Renal pelvis (tissue), 12 donors: ENCODE data around the gene GARIN5B. TPM values are rescaled to one million over a fixed set of nuclear protein-coding genes. Genes with fewer than 3 reads are reported as not detected.
"Not testable (repeated sequence)": the region's sequence is repeated elsewhere in the genome, so short reads cannot be mapped to it uniquely, and the experiment has no call there.

Experiments
- DNase-seq: peaks from one replicate; pipeline ENCODE4 v3.0.0-alpha.2; 2013
- long read RNA-seq, 16 experiments: transcript quantifications; one replicate each; lab custom pipeline, GENCODE V29; 2026
- polyA plus RNA-seq, 3 donors: library from polyadenylated mRNA; unstranded; fragments of 120-200 nt; gene quantifications; one replicate each; pipeline ENCODE4 v1.2.1, GENCODE V29; 2013; ENCODE audit not compliant: insufficient read length in 3 of 3

The GARIN5B gene
- polyA plus RNA-seq: under 1 TPM; 0.13 to 0.31 (median 0.14) TPM
- long read RNA-seq, donor 1: 0 reads
- long read RNA-seq, donor 2: 0 reads
- long read RNA-seq, donor 3: 0 reads
- long read RNA-seq, donor 4: 0 reads
- long read RNA-seq, donor 5: 0 reads
- long read RNA-seq, donor 6: 0 reads
- long read RNA-seq, donor 7: 0 reads
- long read RNA-seq, donor 8: 0 reads
- long read RNA-seq, donor 9: 0 reads
- long read RNA-seq, donor 10: 0 reads
- long read RNA-seq, donor 11: 0 reads
- long read RNA-seq, donor 12: 0 reads
- long read RNA-seq, donor 13: 0 reads
- long read RNA-seq, donor 14: 0 reads
- long read RNA-seq, donor 15: 0 reads
- long read RNA-seq, donor 16: 0 reads

DNA sequence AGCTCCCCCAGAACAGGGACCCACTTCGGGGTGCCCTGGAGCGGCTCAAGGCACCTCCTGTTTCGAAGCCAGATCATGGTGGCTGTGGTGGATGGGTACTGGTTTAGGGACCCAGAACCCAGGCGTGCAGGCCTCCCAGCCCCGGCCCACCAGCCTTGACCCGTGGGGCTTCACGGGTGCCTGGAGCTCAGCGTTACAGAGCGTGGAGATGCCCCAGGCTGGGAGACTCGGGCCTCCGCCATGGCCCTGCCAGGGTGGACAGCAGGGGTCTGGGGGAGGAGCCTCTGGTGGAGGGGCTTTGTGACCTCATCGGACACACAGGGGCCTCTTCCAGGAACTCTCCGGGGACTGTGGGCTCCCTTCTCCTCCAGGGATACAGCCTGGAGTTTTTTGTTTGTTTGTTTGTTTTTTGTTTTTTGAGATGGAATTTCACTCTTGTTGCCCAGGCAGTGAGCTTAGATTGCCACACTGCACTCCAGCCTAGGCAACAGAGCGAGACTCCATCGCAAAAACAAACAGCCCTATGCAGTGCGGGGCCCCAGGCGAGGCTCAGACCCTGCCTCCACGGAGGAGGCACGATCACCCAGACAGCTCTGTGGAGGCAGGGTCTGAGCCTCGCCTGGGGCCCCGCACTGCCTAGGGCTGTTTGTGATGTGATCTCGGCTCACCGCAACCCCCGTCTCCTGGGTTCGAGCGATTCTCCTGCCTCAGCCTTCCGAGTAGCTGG is at the start of gene GARIN5B:
TSS of gene GARIN5B (minus strand) at position 271 of the 727 bp plus-strand sequence. CDS start at position 77, 194 bp downstream.
- DNase-seq: no peak

GRCh38 chr19:55410168-55410567 is 47.1 kb upstream of the GARIN5B start:
- DNase-seq: no peak

DNA sequence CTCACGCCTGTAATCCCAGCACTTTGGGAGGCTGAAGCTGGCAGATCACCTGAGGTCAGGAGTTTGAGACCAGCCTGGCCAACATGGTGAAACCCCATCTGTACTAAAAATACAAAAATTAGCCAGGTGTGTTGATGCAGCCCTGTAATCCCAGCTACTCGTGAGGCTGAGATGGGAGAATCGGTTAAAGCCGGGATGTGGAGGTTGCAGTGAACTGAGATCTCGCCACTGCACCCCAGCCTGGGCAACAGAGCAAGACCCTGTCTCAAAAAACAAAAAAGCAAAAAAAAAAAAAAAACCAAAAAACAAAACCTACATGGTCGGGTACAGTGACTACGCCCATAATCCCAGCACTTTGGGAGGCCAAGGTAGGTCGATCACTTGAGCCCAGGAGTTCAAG is 46.1 kb upstream of the GARIN5B start:
- not testable (repeated sequence) for DNase-seq

- no peak for DNase-seq
Observed at GRCh38 chr19:55408533-55408872, 45.4 kb upstream of the GARIN5B start.

DNA sequence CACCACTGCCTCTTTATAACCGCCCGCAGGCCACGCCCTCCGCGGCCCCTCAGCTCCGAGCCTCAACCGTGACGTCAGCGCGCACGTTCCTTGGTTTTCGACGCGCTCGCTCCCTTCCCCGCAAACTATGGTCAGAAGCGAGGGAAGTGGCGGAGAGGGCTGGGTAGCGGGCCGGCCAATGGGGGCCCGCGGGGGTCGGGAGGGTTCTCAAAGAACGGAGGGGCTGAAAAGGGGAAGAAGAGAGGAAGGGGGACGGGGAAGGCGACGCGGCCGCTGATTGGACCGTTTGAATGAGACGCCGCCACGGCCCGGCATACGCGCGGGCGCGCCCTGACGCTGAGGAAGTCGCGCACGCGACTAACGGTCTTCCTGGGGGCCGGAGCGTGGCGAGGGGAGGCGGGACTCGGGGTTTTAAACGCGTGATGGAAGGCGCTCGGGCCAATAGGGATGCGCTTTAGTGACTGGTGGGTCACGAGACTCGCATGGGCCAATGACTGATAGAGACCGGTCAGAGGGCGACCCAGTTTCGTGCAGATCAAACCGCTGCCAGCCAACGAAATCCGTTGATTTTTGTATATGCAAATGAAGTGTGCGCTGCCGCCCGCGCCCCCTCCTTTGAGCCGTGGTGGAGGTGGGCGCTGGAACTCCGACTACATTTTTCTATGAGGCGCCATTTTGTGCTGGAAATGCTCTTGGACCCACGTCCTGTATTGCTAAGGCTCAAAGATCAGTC is 44.9 kb upstream of the GARIN5B start:
- peak; percentile 99 for DNase-seq

DNA sequence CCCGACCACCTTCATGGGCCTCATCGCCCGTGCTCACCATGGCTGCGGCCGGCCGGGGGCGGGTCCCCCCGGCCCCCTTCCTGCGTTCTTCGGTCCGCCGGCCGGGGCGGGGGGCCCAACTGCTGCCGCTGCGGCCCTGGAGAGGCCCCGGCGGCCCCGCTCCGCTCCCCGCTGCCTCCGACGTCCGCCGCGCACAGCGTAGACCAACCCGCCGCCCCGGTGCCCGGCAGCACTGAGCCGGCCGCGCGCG is 44.4 kb upstream of the GARIN5B start, which contains the start of gene UBE2S:
TSS of gene UBE2S (minus strand) at position 239 of the 250 bp plus-strand sequence. CDS start at position 40, 199 bp downstream.
- not testable (repeated sequence) for DNase-seq

DNA sequence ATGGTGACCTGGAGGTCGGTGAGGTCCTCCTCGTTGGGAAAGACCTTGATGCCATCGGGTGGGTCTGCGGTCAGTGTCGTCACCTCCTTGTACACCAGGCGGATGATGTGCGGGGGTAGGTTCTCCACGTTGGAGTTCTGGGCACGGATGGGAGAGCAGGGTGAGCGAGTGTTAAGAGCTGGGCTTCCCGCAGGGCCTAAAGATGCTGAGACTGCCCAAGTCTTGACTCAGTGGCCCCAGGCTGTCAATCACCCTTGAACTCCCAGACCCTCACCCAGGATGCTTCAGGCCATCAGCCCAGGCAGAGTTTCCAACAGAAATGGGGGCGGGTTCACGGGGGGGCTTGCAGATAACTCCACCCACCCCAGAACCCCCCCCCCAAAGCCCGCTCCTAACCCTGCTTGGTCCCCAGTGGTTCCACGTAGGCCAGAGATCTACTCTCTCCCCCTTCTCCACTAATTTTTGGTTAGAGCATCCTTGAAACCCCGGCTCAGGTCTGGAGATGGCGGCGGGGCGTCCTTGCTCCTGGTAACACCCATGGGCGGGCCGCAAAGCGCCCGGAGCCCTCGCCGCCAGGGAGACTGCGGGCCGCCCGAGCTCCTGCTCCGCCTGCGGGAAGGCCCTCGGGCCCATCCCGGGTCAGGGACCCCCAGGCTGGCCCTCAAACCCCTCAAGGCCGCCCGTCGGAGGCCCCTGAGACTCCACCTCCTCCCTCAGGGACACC is 43.9 kb upstream of the GARIN5B start:
- peak; percentile 8 for DNase-seq

- DNase-seq: no peak
Observed at GRCh38 chr19:55406091-55406825, 43.2 kb upstream of the GARIN5B start.

- DNase-seq: no peak
Observed at GRCh38 chr19:55405638-55406037, 42.6 kb upstream of the GARIN5B start.

- DNase-seq: no peak
Observed at GRCh38 chr19:55402509-55402908, 39.4 kb upstream of the GARIN5B start.

- DNase-seq: not testable (repeated sequence)
Observed at GRCh38 chr19:55401390-55401789, 38.3 kb upstream of the GARIN5B start.

- DNase-seq: no peak
Observed at GRCh38 chr19:55400281-55401087, 37.4 kb upstream of the GARIN5B start.

GRCh38 chr19:55398200-55398925 is 35.3 kb upstream of the GARIN5B start:
- no peak for DNase-seq

DNA sequence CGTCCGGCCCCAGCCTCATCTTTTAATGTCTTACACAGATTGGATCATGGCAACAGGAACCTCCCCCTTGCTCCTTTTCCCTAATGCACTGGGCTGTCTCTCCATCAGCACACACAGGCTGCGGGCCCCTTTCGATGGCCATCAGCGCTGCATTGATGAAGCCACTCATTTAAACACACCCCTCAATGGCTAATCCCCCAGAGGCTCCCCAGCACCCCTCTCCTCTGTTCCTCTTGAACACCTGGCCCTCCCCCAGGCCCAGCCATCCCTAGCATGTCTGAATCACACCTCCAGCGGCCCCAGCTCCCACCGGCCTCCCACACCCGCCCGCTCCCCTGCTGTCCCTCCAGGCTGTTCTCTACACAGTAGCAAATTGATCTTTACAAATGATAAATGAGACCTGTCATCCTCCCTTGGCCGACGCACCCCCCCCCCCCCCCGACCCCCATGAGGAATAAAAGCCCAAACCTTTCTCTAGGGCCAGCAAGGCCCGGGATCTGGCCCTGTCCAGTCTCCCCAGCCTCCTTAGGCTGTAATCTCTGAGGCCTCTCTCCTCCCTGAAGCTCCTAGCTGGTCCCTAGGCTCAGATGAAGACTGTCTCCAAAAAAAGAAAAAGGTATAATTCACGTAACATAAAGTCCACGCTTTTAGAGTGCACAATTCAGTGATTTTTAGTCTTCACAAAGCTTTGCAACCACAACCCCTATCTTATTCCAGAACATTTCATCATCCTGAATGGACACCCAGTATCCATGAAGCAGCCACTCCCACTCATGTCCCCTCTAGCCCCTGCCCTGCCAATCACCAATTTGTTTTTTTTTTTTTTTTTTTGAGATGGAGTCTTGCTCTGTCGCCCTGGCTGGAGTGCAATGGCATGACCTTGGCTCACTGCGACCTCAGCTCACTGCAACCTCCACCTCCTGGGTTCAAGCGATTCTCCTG is 30.0 kb upstream of the GARIN5B start:
- no peak for DNase-seq

- no peak for DNase-seq
Observed at GRCh38 chr19:55391702-55392615, 28.9 kb upstream of the GARIN5B start.

DNA sequence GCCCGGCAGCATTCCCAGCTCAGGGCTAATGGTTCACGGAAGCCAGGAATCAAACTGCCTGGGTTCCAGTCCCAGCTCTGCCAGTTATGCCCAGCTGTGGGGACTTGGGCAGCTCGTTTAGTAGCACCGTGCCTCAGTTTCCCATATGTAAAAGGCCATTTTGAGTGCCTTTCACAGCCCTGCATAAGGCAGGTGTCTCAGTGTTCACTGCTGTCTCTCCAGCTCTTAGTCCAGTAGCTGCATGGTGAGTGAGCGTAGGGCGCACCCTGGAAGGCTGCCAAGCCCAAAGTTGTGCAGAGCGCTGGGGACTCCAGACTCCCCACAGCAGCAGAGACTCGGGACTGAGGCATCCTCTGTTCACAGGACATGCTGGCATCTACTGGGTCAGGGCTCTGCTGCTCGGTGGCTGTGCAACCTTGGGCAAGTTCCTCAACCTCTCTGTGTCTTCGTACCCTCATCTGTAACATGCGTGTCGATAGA is 28.2 kb upstream of the GARIN5B start:
- DNase-seq: no peak

DNA sequence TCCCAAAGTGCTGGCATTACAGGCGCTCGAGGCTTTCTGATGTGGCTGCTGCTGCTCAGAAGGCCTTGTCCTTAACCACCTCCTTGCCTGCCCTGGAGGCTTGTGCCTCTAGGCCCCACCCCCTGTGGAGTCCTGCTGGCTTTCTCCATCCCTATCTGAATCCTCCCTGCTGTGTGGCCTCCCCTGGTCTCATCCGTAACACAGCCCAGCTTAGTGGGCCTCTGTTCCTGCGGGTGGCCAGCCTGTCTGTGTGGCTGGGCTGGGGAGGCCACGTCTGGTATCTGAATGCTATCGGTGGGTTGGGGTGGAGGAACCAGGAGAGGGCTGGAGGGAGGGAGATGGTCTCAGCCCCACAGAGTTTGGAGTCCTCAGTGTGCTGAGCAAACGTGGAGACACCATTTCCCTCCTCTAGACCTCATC is 27.4 kb upstream of the GARIN5B start:
- no peak for DNase-seq
